Colonic mucosa (tissue), 4 donors: ENCODE results near the gene BMPR2. TPM values are rescaled to one million over a fixed set of nuclear protein-coding genes. Genes with fewer than 3 reads are reported as not detected.

Experiments
- DNase-seq: peaks from one replicate; pipeline ENCODE4 v3.0.0-alpha.2; 2020
- H3K27ac ChIP-seq: fragments of 200-600 bp; one replicate; pipeline ENCODE4 v1.8.0; 2021
- H3K27me3 ChIP-seq: fragments of 200-600 bp; one replicate; pipeline ENCODE4 v1.8.0; 2021
- H3K36me3 ChIP-seq: fragments of 200-600 bp; one replicate; pipeline ENCODE4 v1.8.0; 2021
- H3K4me1 ChIP-seq: fragments of 200-600 bp; one replicate; pipeline ENCODE4 v1.8.0; 2021; ENCODE audit warnings: mild to moderate bottlenecking
- H3K4me3 ChIP-seq: fragments of 200-600 bp; one replicate; pipeline ENCODE4 v1.8.0; 2021
- H3K9ac ChIP-seq, 2 donors: one replicate each; pipeline ENCODE4 v1.7.0; 2013; ENCODE audit warnings: control low read depth in 2 of 2, low read depth in 2 of 2, low read length in 2 of 2
- H3K9me3 ChIP-seq: fragments of 200-600 bp; one replicate; pipeline ENCODE4 v1.8.0; 2021
- intact Hi-C: fragments of 100-400 bp; cut with DNase I; formaldehyde crosslinking; loops from one replicate; pipeline ENCODE4 v1.14.1; 2022
- total RNA-seq, 2 donors: library from RNA; stranded (reverse); fragmentation: NEBNext Ultra II Directional in 1 of 2; extraction: Animal tissue kit (Norgen Biotek cat#: 25700) in 1 of 2; gene quantifications; one replicate each; pipeline ENCODE4 v1.2.1, GENCODE V29; 2021
- TF ChIP-seq, protein P1 (sequence below): fragments of 200-600 bp; IDR thresholded peaks from one replicate; pipeline ENCODE4 v1.8.0; 2022; ENCODE audit warnings: antibody characterized with exemption, mild to moderate bottlenecking
- donor health status: healthy.
- donor health status: DM: no; HTN: no; CAD: no.
- donor health status: DM: no; HTN: no; CAD: no.

BMPR2 gene
- total RNA-seq, 2 donors from 2014 or later: 23.0 to 44.7 TPM

DNA sequence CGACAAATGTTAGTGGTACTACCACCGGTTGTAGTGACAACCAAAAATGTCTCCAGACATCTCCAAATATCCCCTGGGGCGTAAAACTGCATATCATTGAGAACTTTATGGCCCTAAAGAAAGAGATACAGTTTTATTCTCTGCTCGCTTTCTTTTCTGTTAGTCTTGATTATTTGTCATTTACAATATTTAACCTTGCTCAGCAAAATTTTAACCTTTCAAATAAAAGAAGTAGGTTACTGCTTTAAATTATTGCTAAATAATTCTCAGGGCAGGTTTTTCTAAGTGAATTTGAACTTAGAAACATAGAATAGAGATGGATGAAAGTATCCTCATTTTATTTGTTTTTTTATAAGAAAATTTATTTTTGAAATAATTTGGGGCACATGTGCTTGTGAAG lies 67.9 kb downstream of the BMPR2 start:
- TF ChIP-seq, protein P1, sequence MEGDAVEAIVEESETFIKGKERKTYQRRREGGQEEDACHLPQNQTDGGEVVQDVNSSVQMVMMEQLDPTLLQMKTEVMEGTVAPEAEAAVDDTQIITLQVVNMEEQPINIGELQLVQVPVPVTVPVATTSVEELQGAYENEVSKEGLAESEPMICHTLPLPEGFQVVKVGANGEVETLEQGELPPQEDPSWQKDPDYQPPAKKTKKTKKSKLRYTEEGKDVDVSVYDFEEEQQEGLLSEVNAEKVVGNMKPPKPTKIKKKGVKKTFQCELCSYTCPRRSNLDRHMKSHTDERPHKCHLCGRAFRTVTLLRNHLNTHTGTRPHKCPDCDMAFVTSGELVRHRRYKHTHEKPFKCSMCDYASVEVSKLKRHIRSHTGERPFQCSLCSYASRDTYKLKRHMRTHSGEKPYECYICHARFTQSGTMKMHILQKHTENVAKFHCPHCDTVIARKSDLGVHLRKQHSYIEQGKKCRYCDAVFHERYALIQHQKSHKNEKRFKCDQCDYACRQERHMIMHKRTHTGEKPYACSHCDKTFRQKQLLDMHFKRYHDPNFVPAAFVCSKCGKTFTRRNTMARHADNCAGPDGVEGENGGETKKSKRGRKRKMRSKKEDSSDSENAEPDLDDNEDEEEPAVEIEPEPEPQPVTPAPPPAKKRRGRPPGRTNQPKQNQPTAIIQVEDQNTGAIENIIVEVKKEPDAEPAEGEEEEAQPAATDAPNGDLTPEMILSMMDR: no peak
- no peak for DNase-seq
- Histone ChIP-seq H3K27ac (no peak overlapping the region), H3K36me3 (no peaks in the 10 kb centered on the region), H3K27me3 (no peaks in the 10 kb centered on the region), H3K9ac (no peak overlapping the region), H3K4me3 (no peak overlapping the region), H3K9me3 (no peaks in the 10 kb centered on the region), H3K4me1 (no peaks in the 10 kb centered on the region)
- intact Hi-C loops: no loop called here

DNA sequence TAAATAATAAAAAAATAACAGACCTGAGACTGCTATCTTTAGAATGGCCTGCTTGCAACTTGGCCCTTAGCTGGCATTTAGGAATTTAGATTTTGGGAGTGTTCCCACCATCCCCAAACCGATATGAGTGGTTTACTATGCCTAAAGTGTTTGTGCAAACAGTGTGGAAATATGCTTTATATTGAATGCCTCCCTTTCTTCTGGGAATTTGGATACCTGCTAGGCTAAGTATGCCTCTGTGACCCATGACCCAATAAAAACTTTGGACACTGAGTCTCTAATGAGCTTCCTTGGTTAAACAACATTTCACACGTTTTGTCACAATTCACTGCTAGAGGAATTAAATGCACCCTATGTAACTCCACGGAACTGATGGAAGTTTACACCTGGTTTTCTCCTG lies 73.2 kb downstream of the BMPR2 start:
- no peak overlapping the region for H3K27ac ChIP-seq
- H3K36me3 ChIP-seq: no peaks in the 10 kb centered on the region
- no peaks in the 10 kb centered on the region for H3K27me3 ChIP-seq
- TF ChIP-seq, protein P1: no peak
- H3K9me3 ChIP-seq: no peaks in the 10 kb centered on the region
- intact Hi-C loops: no loop called here
- no peak overlapping the region for H3K4me3 ChIP-seq
- no peak for DNase-seq
- no peak overlapping the region for H3K9ac ChIP-seq
- no peaks in the 10 kb centered on the region for H3K4me1 ChIP-seq

DNA sequence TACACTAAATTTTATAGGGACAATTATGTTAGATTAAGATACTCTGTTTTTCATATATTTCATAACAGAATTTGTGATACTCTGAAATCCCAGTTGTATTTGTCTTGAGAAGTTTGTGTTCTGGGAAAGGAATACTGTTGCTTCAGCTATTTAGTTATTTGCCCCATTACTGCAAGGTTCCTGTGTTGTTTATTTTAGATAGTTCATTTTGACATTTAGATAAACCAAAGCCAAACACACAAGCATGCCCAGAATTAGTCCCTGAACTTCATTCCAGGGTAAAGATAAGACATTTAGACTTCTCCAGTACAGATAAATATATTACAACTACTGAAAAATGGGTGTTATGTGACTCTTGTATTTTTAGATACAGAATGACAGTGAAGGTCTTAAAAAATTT lies 74.7 kb downstream of the BMPR2 start:
- H3K27me3 ChIP-seq: no peaks in the 10 kb centered on the region
- no peak for DNase-seq
- H3K27ac ChIP-seq: no peak overlapping the region
- H3K9ac ChIP-seq: no peak overlapping the region
- no peaks in the 10 kb centered on the region for H3K9me3 ChIP-seq
- H3K4me3 ChIP-seq: no peak overlapping the region
- TF ChIP-seq, protein P1: no peak
- no peaks in the 10 kb centered on the region for H3K36me3 ChIP-seq
- H3K4me1 ChIP-seq: no peaks in the 10 kb centered on the region
- intact Hi-C loops: no loop called here

DNA sequence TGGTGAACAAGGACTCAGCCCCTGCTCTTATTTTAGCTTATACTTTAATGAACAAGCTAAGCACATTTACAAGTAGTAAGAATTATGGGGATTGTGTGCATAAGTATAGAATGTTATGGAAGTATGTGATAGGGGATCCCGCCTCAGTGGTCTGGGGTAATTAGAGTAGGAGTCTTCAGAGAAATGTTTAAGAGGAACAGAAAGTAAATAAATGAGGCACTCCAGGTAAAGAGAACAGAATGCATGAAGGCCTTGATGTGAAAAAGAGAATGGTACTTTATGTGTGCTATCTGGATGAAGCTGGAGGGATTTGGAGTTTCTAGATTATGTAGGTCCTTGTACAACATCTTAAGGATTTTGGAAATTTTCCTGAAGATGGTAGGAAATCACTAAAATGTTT lies 76.6 kb downstream of the BMPR2 start:
- intact Hi-C loops: no loop called here
- TF ChIP-seq, protein P1: no peak
- Histone ChIP-seq H3K4me1 (no peaks in the 10 kb centered on the region), H3K9me3 (no peaks in the 10 kb centered on the region), H3K4me3 (no peak overlapping the region), H3K27me3 (no peaks in the 10 kb centered on the region), H3K9ac (no peak overlapping the region), H3K27ac (no peak overlapping the region), H3K36me3 (no peaks in the 10 kb centered on the region)
- DNase-seq: no peak

DNA sequence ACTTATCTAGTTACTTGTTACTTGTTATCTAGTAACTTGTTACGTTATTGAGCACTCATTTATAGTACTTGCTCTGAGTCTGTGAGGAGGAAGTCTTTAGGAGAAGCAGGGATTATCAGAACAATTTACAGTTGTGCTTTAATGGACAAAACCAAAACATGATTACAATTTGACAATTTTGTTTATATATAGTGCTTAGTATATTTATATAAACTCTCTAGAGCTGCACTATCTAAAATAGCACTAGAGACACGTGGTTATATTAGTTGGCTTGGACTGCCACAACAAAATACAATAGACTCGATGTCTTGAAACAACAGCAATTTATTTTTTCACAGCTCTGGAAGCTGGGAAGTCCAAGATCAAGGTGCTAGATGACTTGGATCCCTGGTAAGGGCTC lies 78.4 kb downstream of the BMPR2 start:
- DNase-seq: no peak
- Histone ChIP-seq H3K27me3 (no peaks in the 10 kb centered on the region), H3K9me3 (no peaks in the 10 kb centered on the region), H3K9ac (no peak overlapping the region), H3K36me3 (no peaks in the 10 kb centered on the region), H3K4me3 (no peak overlapping the region), H3K4me1 (no peaks in the 10 kb centered on the region), H3K27ac (no peak overlapping the region)
- intact Hi-C loops: no loop called here
- TF ChIP-seq, protein P1: no peak

DNA sequence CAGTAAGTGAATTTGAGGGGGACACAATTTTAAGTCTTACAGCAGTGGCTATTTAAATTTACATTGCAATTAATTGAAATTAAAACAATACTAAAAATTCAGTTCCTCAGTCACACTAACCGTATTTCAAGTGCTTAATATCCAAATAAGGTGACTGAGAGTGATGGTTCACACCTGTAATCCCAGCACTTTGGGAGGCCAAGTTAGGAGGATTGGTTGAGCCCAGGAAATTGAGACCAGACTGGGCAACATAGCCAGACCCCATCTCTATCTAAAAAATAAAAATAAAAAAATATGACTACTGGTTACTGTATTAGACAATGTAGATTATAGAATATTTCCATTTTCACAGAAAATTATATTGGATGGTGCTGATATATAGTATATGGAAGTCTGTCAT lies 79.0 kb downstream of the BMPR2 start:
- Histone ChIP-seq H3K36me3 (no peaks in the 10 kb centered on the region), H3K27me3 (no peaks in the 10 kb centered on the region), H3K27ac (no peak overlapping the region), H3K4me1 (no peaks in the 10 kb centered on the region), H3K4me3 (no peak overlapping the region), H3K9me3 (no peaks in the 10 kb centered on the region), H3K9ac (no peak overlapping the region)
- intact Hi-C loops: no loop called here
- TF ChIP-seq, protein P1: no peak
- no peak for DNase-seq
